ENCODE results near the gene BATF. TPM values are rescaled to one million over a fixed set of nuclear protein-coding genes. Genes with fewer than 3 reads are reported as not detected.

The BATF gene
- total and polyA plus RNA-seq, 2 experiments from 2014 or later, result not detected

- H3K27ac ChIP-seq (ENCODE audit: low read depth), result no peak overlapping the region
- Mint-ChIP-seq H3K27ac (no peak overlapping the region), H3K4me3 (no peak overlapping the region), H3K36me3 (ENCODE audit: low read depth) (no peaks in the 10 kb centered on the region), H3K27me3 (ENCODE audit: insufficient read depth, low read depth, poor library complexity) (peaks cover 6% of the 10 kb centered on the region), H3K4me1 (peaks cover 17% of the 10 kb centered on the region), H3K9me3 (no peaks in the 10 kb centered on the region)
- 0 out of 2 replicates have a peak, but pooled peaks cover 3% of the 10 kb centered on the region for H3F3A ChIP-seq (replicated peaks; ENCODE audit: low read depth)
- no peak overlapping the region for H3K4me3 ChIP-seq
- peak; percentile 91 for DNase-seq (ENCODE audit: low spot score)
- TF ChIP-seq CREB1 (CRISPR knock-in tag; IDR thresholded peaks at IDR 0.05; ENCODE audit: low read depth) (0 out of 2 replicates have a peak, but pooled peaks have one; percentile 28), ZNF462 (CRISPR knock-in tag; IDR thresholded peaks at IDR 0.05) (no peak), CTCF (conservative IDR thresholded peaks at IDR 0.05; ENCODE audit: low read depth in 2 of 2) (peak; percentile 83 to 92)
- no peaks in the 10 kb centered on the region for H3K79me2 ChIP-seq (replicated peaks; ENCODE audit: insufficient read depth)
- H3K4me2 ChIP-seq, result no peak overlapping the region
- no peak overlapping the region for H2AFZ ChIP-seq
- H3K9me2 ChIP-seq (ENCODE audit: insufficient read depth), result no peaks in the 10 kb centered on the region
- peaks cover 18% of the 10 kb centered on the region for H3K4me1 ChIP-seq (ENCODE audit: insufficient read depth)
- no peaks in the 10 kb centered on the region for H3K36me3 ChIP-seq (ENCODE audit: insufficient read depth)
- no peaks in the 10 kb centered on the region for H4K20me1 ChIP-seq (replicated peaks; ENCODE audit: insufficient read depth)
- H3K27me3 ChIP-seq (ENCODE audit: insufficient read depth), result no peaks in the 10 kb centered on the region
- peak; percentile 83 for ATAC-seq
Observed at GRCh38 chr14:75518625-75519024, 3.6 kb upstream of the BATF start.

- Mint-ChIP-seq H3K4me1 (peaks cover 17% of the 10 kb centered on the region), H3K27ac (no peak overlapping the region), H3K27me3 (ENCODE audit: insufficient read depth, low read depth, poor library complexity) (peaks cover 6% of the 10 kb centered on the region), H3K9me3 (no peaks in the 10 kb centered on the region), H3K36me3 (ENCODE audit: low read depth) (no peaks in the 10 kb centered on the region), H3K4me3 (no peak overlapping the region)
- Histone ChIP-seq H2AFZ (no peak overlapping the region), H3K4me2 (no peak overlapping the region), H3K4me3 (no peak overlapping the region), H3K9me2 (ENCODE audit: insufficient read depth) (peaks cover 3% of the 10 kb centered on the region; the same call in 1 of the 2 replicates), H3K79me2 (replicated peaks; ENCODE audit: insufficient read depth) (no peaks in the 10 kb centered on the region), H3K27me3 (ENCODE audit: insufficient read depth) (no peaks in the 10 kb centered on the region), H3K36me3 (ENCODE audit: insufficient read depth) (no peaks in the 10 kb centered on the region), H3K4me1 (ENCODE audit: insufficient read depth) (peaks cover 18% of the 10 kb centered on the region), H3K27ac (ENCODE audit: low read depth) (no peak overlapping the region), H3F3A (replicated peaks; ENCODE audit: low read depth) (0 out of 2 replicates have a peak, but pooled peaks cover 3% of the 10 kb centered on the region), H4K20me1 (replicated peaks; ENCODE audit: insufficient read depth) (no peaks in the 10 kb centered on the region)
- ATAC-seq, result no peak
- no peak for DNase-seq (ENCODE audit: low spot score)
- TF ChIP-seq JUNB (IDR thresholded peaks at IDR 0.05; ENCODE audit: unreplicated experiment) (no peak), CTCF (conservative IDR thresholded peaks at IDR 0.05; ENCODE audit: low read depth in 2 of 2) (no peak), NANOG (IDR thresholded peaks at IDR 0.05; ENCODE audit: borderline replicate concordance) (no peak), POLR2AphosphoS5 (IDR thresholded peaks at IDR 0.05; ENCODE audit: low read depth) (no peak), ETS1 (IDR thresholded peaks at IDR 0.05) (no peak)
Observed at GRCh38 chr14:75519394-75519793, 2.9 kb upstream of the BATF start.

Data from GM23338 (cell line).